Adipocyte (in vitro differentiated cells): ENCODE measurements around the gene FCAMR.

Experiments
- DNase-seq: peaks from one replicate; pipeline ENCODE4 v3.0.0-alpha.2; 2015; ENCODE audit warnings: low read depth
- H3K27me3 ChIP-seq: replicated peaks from 2 replicates; pipeline ENCODE4 v1.7.0; 2013; ENCODE audit warnings: mild to moderate bottlenecking, low read length, moderate library complexity; ENCODE audit not compliant: control insufficient read depth, insufficient read depth
- H3K36me3 ChIP-seq: 2 replicates; pipeline ENCODE4 v1.7.0; 2013; ENCODE audit warnings: low read length, mild to moderate bottlenecking, moderate library complexity; ENCODE audit not compliant: control insufficient read depth, insufficient read depth, severe bottlenecking
- H3K4me1 ChIP-seq: 2 replicates; pipeline ENCODE4 v1.7.0; 2013; ENCODE audit warnings: mild to moderate bottlenecking, low read length, moderate library complexity; ENCODE audit not compliant: control insufficient read depth, insufficient read depth
- H3K4me3 ChIP-seq: 2 replicates; pipeline ENCODE4 v1.7.0; 2013; ENCODE audit warnings: mild to moderate bottlenecking, low read length, moderate library complexity
- H3K9ac ChIP-seq: 2 replicates; pipeline ENCODE4 v1.7.0; 2013; ENCODE audit warnings: mild to moderate bottlenecking, low read length, moderate library complexity
- H3K9me3 ChIP-seq: 2 replicates; pipeline ENCODE4 v1.7.0; 2013; ENCODE audit warnings: mild to moderate bottlenecking, low read length, moderate library complexity; ENCODE audit not compliant: control insufficient read depth

The FCAMR gene

DNA sequence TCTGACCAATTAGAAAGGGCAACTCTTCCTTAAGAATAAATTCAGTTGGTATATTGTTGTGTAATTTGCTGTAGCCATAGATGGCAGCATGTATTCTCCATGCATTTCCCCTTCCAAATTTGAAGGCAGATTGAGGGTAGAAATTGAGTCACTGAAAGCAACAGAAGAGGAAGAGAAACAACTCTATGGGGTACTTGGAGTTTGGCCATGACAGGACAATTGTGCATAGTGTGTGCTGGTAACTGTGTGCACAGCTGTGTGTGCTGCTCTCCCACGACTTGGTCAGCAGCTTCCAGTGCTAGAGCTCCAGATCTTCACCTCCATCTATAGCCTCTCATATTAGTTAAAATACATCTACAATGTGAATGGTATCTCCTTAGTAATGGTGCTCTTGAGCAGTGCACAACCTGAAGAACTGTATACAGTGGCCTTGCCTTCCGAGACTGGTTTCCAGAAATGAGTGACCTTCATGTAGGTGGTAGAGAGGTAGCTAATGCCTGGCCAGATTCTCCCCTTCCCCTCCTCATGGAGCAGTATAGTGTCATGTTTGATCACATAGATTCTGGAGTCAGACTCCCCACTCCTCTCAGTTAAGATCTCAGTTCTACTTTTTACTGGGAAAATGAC, 882 bp upstream of the FCAMR start:
- Histone ChIP-seq H3K4me3 (no peak overlapping the region), H3K27me3 (peaks cover 61% of the 10 kb centered on the region), H3K9ac (no peak overlapping the region), H3K36me3 (no peaks in the 10 kb centered on the region), H3K9me3 (no peaks in the 10 kb centered on the region), H3K4me1 (no peaks in the 10 kb centered on the region)
- no peak for DNase-seq

DNA sequence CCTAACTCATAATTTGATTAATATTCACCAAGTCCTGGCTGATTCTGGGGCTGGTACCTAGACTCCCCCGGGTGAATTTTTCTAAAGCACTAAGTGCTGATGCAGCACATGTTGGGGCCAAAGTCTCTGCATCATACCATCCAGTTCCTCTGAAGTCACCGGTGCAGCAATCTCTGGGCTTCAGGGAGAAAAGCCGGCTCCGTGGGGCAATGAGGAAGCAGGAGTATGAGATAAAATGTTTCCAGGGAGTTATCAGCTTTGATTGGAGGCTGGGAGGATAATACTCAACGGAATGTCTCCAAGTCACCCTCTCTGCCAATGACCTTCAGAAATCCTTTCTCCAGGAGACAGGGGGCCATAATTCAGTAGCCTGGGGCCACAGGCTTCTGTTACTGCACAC, 1.2 kb downstream of the FCAMR start:
- Histone ChIP-seq H3K36me3 (no peaks in the 10 kb centered on the region), H3K4me1 (no peaks in the 10 kb centered on the region), H3K9me3 (no peaks in the 10 kb centered on the region), H3K9ac (no peak overlapping the region), H3K4me3 (no peak overlapping the region), H3K27me3 (peaks cover 63% of the 10 kb centered on the region)
- DNase-seq: no peak

DNA sequence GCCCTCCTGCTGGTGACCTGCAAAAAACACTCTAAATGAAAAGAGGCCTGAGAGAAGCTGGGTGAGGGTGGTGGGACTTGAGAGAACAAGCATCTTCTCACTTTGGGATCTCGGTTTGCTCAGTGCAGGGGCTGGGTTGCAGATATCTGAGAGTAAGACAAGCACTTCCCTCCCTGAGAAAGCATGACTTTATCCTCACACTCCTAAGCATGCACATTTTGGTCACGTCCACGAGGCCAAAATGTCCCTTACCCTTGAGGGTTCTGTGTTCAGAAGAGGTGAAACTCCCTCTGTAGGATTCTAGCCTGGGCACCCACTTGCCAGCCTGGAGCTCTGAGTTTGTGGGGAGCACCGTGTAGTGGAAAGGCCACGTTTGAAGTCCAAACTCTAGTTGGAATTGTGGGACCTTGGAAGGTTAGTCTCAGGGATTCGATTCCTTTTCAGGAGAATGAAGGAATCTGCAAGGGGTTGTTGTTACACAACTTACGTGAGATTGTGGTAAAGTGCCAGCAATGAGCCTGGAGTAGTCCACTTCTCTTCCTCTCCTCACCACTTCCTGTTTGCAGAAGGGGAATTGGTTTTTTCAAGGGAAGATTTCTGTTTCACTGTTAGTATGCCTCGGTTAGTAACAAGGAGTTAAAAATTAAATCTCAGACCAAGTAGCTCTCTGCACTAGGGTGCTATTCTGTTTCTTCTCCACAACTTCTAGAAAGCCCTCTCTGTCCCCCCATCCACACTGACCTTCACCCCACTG, 3.0 kb downstream of the FCAMR start:
- H3K9ac ChIP-seq: no peak overlapping the region
- no peaks in the 10 kb centered on the region for H3K36me3 ChIP-seq
- no peak overlapping the region for H3K4me3 ChIP-seq
- H3K4me1 ChIP-seq: no peaks in the 10 kb centered on the region
- H3K9me3 ChIP-seq: no peaks in the 10 kb centered on the region
- peaks cover 61% of the 10 kb centered on the region for H3K27me3 ChIP-seq
- no peak for DNase-seq

- DNase-seq: no peak
- Histone ChIP-seq H3K27me3 (peaks cover 57% of the 10 kb centered on the region), H3K9ac (no peak overlapping the region), H3K9me3 (no peaks in the 10 kb centered on the region), H3K4me1 (no peaks in the 10 kb centered on the region), H3K36me3 (no peaks in the 10 kb centered on the region), H3K4me3 (no peak overlapping the region)
Measured at GRCh38 chr1:206965781-206966180, 4.5 kb downstream of the FCAMR start.

GRCh38 chr1:206963740-206964139, 6.5 kb downstream of the FCAMR start:
- no peaks in the 10 kb centered on the region for H3K9me3 ChIP-seq
- no peak for DNase-seq
- no peak overlapping the region for H3K4me3 ChIP-seq
- no peak overlapping the region for H3K9ac ChIP-seq
- H3K27me3 ChIP-seq: peaks cover 52% of the 10 kb centered on the region
- H3K4me1 ChIP-seq: no peaks in the 10 kb centered on the region
- no peaks in the 10 kb centered on the region for H3K36me3 ChIP-seq

DNA sequence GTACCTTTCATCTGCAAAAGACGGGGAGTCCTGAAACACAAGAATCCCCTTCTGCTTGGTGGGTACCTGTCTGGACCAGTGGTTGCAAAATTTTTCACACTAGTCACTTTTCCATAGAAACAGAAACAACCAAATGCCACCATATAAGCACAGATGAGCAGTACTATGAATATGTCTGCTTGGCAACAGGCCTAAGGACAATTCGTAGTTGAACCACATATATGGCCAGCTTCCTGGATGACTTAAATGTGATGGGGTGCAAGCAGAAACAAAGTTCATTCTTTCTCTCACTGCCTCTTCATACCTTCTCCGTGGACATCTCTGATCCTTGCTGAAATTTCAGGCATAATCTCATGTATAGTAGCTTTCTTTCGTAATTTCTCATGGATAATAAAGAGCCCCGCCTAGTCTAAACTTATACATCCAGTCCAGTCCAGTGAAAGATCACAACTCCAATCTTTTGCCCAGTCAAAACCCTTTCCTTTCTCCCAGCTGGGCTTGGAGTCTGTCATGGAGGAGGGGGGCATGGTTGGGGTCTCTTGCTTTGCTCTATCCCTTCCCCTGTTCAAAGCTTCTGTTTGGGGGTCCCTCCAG, 7.0 kb downstream of the FCAMR start:
- Histone ChIP-seq H3K27me3 (peaks cover 49% of the 10 kb centered on the region), H3K9me3 (no peaks in the 10 kb centered on the region), H3K36me3 (no peaks in the 10 kb centered on the region), H3K4me1 (no peaks in the 10 kb centered on the region), H3K9ac (no peak overlapping the region), H3K4me3 (no peak overlapping the region)
- DNase-seq: no peak

DNA sequence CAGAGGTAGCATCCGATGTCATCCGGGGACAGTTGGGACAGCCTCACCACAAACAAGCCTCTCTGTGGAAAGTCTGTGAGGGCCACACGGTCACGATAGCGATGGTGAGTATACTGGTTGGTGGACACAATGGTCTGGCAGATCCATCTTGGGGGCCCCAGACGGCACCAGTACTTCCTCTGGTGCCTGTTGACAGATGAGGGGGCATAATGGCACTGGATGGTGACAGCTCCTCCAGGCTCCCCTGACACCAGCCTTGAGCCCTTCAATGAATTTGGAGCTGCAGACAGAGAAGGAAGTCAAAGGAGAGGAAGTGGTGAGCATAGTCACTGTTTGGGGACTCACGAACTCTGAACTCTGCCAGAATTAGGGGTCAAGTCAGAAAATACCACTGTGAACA, 8.0 kb downstream of the FCAMR start:
- H3K9me3 ChIP-seq: no peaks in the 10 kb centered on the region
- no peaks in the 10 kb centered on the region for H3K36me3 ChIP-seq
- DNase-seq: no peak
- H3K9ac ChIP-seq: no peak overlapping the region
- peaks cover 55% of the 10 kb centered on the region for H3K27me3 ChIP-seq
- H3K4me1 ChIP-seq: no peaks in the 10 kb centered on the region
- no peak overlapping the region for H3K4me3 ChIP-seq

- no peaks in the 10 kb centered on the region for H3K36me3 ChIP-seq
- H3K9ac ChIP-seq: no peak overlapping the region
- H3K4me1 ChIP-seq: no peaks in the 10 kb centered on the region
- H3K9me3 ChIP-seq: no peaks in the 10 kb centered on the region
- no peak for DNase-seq
- peaks cover 58% of the 10 kb centered on the region for H3K27me3 ChIP-seq
- H3K4me3 ChIP-seq: no peak overlapping the region
Measured at GRCh38 chr1:206961668-206962067, 8.6 kb downstream of the FCAMR start.

DNA sequence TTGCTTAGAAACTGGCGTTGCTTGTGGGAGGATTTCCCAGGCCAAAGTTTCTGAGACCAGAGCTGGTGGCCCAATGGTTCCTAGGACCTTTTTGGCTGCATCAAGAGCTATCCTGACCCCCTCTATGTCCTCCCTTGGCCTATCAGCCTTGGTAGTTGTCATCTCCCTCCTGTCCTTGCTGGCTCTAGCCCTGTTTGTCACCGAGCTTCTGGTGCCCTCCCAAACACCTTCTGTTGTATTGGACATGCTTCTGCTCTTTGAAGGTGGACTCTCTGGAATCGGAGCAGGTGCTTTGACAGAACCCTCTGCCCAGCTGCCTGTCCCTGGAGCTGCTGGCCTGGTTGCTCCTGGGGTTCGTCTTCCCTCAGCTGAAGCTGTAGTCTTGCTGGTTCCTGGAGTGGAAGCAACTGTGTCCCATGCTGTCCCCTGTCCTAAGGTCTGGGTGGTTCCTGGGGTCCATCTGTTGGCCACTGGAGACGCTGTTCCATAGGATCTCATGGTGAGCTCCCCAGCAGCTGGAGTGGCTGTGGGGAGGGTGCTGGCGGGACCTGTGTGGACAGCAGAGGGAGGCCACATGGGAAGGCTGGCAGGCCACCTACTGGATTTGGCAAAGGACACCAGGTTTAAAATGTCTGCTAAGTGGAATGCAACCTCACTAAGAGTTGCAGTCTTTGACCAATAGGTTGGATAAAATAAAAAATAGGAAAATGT, 9.4 kb downstream of the FCAMR start:
- DNase-seq: no peak
- Histone ChIP-seq H3K36me3 (no peaks in the 10 kb centered on the region), H3K27me3 (peaks cover 63% of the 10 kb centered on the region), H3K4me3 (no peak overlapping the region), H3K9ac (no peak overlapping the region), H3K9me3 (no peaks in the 10 kb centered on the region), H3K4me1 (no peaks in the 10 kb centered on the region)

- H3K9ac ChIP-seq: no peak overlapping the region
- H3K4me3 ChIP-seq: no peak overlapping the region
- DNase-seq: no peak
- H3K36me3 ChIP-seq: no peaks in the 10 kb centered on the region
- H3K27me3 ChIP-seq: peaks cover 64% of the 10 kb centered on the region
- peaks cover 7% of the 10 kb centered on the region for H3K4me1 ChIP-seq
- H3K9me3 ChIP-seq: no peaks in the 10 kb centered on the region
Measured at GRCh38 chr1:206958144-206958543, 12.1 kb downstream of the FCAMR start.

GRCh38 chr1:206957639-206958038, 12.6 kb downstream of the FCAMR start:
- H3K9me3 ChIP-seq: no peaks in the 10 kb centered on the region

More at GRCh38 chr1:206957639-206958038, 12.6 kb downstream of the FCAMR start:
- Histone ChIP-seq H3K4me1 (peaks cover 7% of the 10 kb centered on the region), H3K27me3 (peaks cover 59% of the 10 kb centered on the region), H3K4me3 (no peak overlapping the region), H3K9ac (no peak overlapping the region), H3K36me3 (no peaks in the 10 kb centered on the region)
- no peak for DNase-seq
